Measurements from ENCODE around the gene WWOX.

DNA sequence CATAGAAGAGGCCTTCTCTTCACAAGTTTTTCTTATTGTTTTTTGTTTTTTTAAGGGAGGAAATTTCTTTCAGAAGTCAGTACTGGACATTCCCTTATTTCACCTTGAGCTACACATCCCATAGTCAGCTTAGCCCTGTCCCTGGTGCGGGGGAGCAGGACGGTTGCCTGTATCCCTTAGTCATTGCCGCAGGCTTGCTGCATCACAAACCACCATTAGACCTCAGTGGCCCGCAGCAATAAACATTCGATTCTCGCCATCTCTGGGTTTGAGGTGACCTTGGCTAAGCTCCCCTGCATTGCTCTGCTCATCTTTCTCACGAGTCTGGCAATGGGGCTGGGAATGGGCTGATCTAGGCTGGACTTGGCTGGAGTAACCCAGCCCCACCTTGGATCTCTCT is 692.5 kb downstream of the WWOX start:
- TF ChIP-seq TAF1 (IDR thresholded peaks at IDR 0.05; ENCODE audit: borderline replicate concordance, insufficient read depth, low read length) = no peak
- TF ChIP-seq POLR2AphosphoS5 (IDR thresholded peaks at IDR 0.05; ENCODE audit: low read depth, low read length) = no peak
- TF ChIP-seq SIN3A (IDR thresholded peaks at IDR 0.05; ENCODE audit: borderline replicate concordance, insufficient read depth, low read length) = no peak
- TF ChIP-seq FOXP2 (optimal IDR thresholded peaks at IDR 0.05; ENCODE audit: borderline replicate concordance, extremely low read depth, extremely low read length, insufficient read depth) = no peak
- TF ChIP-seq, protein P1, sequence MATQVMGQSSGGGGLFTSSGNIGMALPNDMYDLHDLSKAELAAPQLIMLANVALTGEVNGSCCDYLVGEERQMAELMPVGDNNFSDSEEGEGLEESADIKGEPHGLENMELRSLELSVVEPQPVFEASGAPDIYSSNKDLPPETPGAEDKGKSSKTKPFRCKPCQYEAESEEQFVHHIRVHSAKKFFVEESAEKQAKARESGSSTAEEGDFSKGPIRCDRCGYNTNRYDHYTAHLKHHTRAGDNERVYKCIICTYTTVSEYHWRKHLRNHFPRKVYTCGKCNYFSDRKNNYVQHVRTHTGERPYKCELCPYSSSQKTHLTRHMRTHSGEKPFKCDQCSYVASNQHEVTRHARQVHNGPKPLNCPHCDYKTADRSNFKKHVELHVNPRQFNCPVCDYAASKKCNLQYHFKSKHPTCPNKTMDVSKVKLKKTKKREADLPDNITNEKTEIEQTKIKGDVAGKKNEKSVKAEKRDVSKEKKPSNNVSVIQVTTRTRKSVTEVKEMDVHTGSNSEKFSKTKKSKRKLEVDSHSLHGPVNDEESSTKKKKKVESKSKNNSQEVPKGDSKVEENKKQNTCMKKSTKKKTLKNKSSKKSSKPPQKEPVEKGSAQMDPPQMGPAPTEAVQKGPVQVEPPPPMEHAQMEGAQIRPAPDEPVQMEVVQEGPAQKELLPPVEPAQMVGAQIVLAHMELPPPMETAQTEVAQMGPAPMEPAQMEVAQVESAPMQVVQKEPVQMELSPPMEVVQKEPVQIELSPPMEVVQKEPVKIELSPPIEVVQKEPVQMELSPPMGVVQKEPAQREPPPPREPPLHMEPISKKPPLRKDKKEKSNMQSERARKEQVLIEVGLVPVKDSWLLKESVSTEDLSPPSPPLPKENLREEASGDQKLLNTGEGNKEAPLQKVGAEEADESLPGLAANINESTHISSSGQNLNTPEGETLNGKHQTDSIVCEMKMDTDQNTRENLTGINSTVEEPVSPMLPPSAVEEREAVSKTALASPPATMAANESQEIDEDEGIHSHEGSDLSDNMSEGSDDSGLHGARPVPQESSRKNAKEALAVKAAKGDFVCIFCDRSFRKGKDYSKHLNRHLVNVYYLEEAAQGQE (IDR thresholded peaks at IDR 0.05; ENCODE audit: insufficient read depth in 1 of 2, low read depth in 2 of 2, low read length in 2 of 2) = no peak
